DND-41 (cell line): ENCODE measurements around the gene MACROD2.

Source experiments
- ATAC-seq: fragments of 200-7000 bp; cut with Tn5 transposase; 3 replicates; pipeline ENCODE4 v1.9.1; 2021; ENCODE audit warnings: low read depth; ENCODE audit not compliant: insufficient read depth
- DNase-seq: peaks from one replicate; pipeline ENCODE4 v3.0.0-alpha.2; 2020
- H2AFZ ChIP-seq: 2 replicates; pipeline ENCODE4 v1.6.0; 2012; ENCODE audit warnings: low read depth, low read length
- H3K27ac ChIP-seq: 2 replicates; pipeline ENCODE4 v1.5.1; 2012; ENCODE audit warnings: low read length, inconsistent platforms
- H3K27me3 ChIP-seq: fragments of 200-600 bp; sonication (generic); 2 replicates; pipeline ENCODE4 v1.6.0; 2012; ENCODE audit warnings: low read length, mild to moderate bottlenecking, inconsistent platforms; ENCODE audit not compliant: insufficient read depth, poor library complexity
- H3K36me3 ChIP-seq: 2 replicates; pipeline ENCODE4 v1.5.1; 2012; ENCODE audit warnings: low read length, inconsistent platforms; ENCODE audit not compliant: insufficient read depth
- H3K4me1 ChIP-seq: 2 replicates; pipeline ENCODE4 v1.5.1; 2012; ENCODE audit warnings: mild to moderate bottlenecking, low read length; ENCODE audit not compliant: insufficient read depth
- H3K4me2 ChIP-seq: 2 replicates; pipeline ENCODE4 v1.6.0; 2012; ENCODE audit warnings: mild to moderate bottlenecking, moderate library complexity, low read length, inconsistent platforms; ENCODE audit not compliant: insufficient read depth
- H3K4me3 ChIP-seq, 2 experiments: fragments of 200-600 bp in 1 of 2; shearing (Covaris generic) in 1 of 2; 2 replicates each; pipeline ENCODE4 v1.5.1; 2012 to 2016; ENCODE audit warnings: inconsistent platforms in 2 of 2, low read length in 2 of 2, mild to moderate bottlenecking in 2 of 2, low read depth in 1 of 2, moderate library complexity in 1 of 2
- H3K79me2 ChIP-seq: 2 replicates; pipeline ENCODE4 v1.6.0; 2012; ENCODE audit warnings: low read length, inconsistent platforms; ENCODE audit not compliant: insufficient read depth
- H3K9ac ChIP-seq: 2 replicates; pipeline ENCODE4 v1.6.0; 2012; ENCODE audit warnings: low read depth, mild to moderate bottlenecking, inconsistent platforms, low read length, moderate library complexity
- H3K9me3 ChIP-seq: 2 replicates; pipeline ENCODE4 v1.5.1; 2012; ENCODE audit warnings: low read length, moderate library complexity, mild to moderate bottlenecking, inconsistent platforms; ENCODE audit not compliant: insufficient read depth, severe bottlenecking
- H4K20me1 ChIP-seq: 2 replicates; pipeline ENCODE4 v1.6.0; 2012; ENCODE audit warnings: low read length; ENCODE audit not compliant: insufficient read depth
- CTCF ChIP-seq: IDR thresholded peaks from 2 replicates; pipeline ENCODE4 v1.5.1; 2012; ENCODE audit warnings: borderline replicate concordance, low read length, moderate library complexity, mild to moderate bottlenecking; ENCODE audit not compliant: poor library complexity, severe bottlenecking; ENCODE audit errors: extremely low read depth
- EZH2 ChIP-seq: IDR thresholded peaks from 3 replicates; pipeline ENCODE4 v1.6.1; 2012; ENCODE audit warnings: borderline replicate concordance, low read depth, mild to moderate bottlenecking, moderate library complexity, low read length, inconsistent platforms; ENCODE audit not compliant: severe bottlenecking

The MACROD2 gene

GRCh38 chr20:15799871-15800270, 1804.6 kb downstream of the MACROD2 start:
- ATAC-seq: no peak
- TF ChIP-seq EZH2: no peak
- no peak for TF ChIP-seq CTCF
- H3K4me2 ChIP-seq: no peak overlapping the region

GRCh38 chr20:15802020-15802419, 1806.7 kb downstream of the MACROD2 start:
- Histone ChIP-seq H2AFZ (no peak overlapping the region), H3K9ac (no peak overlapping the region), H3K4me1 (no peaks in the 10 kb centered on the region), H3K36me3 (no peaks in the 10 kb centered on the region), H3K9me3 (no peaks in the 10 kb centered on the region), H3K27me3 (no peaks in the 10 kb centered on the region), H3K27ac (no peak overlapping the region), H3K4me3 (no peak overlapping the region), H3K79me2 (no peaks in the 10 kb centered on the region), H3K4me2 (no peak overlapping the region), H4K20me1 (no peaks in the 10 kb centered on the region)
- TF ChIP-seq CTCF (no peak), EZH2 (no peak)
- no peak for ATAC-seq
- DNase-seq: no peak

More at GRCh38 chr20:15799871-15800270, 1804.6 kb downstream of the MACROD2 start:
- no peaks in the 10 kb centered on the region for H3K36me3 ChIP-seq
- no peaks in the 10 kb centered on the region for H3K4me1 ChIP-seq
- no peaks in the 10 kb centered on the region for H3K27me3 ChIP-seq
- H3K79me2 ChIP-seq: no peaks in the 10 kb centered on the region
- DNase-seq: no peak
- no peak overlapping the region for H3K9ac ChIP-seq
- H4K20me1 ChIP-seq: no peaks in the 10 kb centered on the region
- H3K27ac ChIP-seq: no peak overlapping the region
- no peak overlapping the region for H3K4me3 ChIP-seq
- no peak overlapping the region for H2AFZ ChIP-seq
- no peaks in the 10 kb centered on the region for H3K9me3 ChIP-seq

GRCh38 chr20:15805154-15805553, 1809.8 kb downstream of the MACROD2 start:
- Histone ChIP-seq H3K9me3 (no peaks in the 10 kb centered on the region), H3K36me3 (no peaks in the 10 kb centered on the region), H3K27ac (no peak overlapping the region), H3K4me1 (no peaks in the 10 kb centered on the region), H3K9ac (no peak overlapping the region), H3K79me2 (no peaks in the 10 kb centered on the region), H2AFZ (no peak overlapping the region), H3K27me3 (no peaks in the 10 kb centered on the region), H3K4me3 (no peak overlapping the region), H4K20me1 (no peaks in the 10 kb centered on the region), H3K4me2 (no peak overlapping the region)
- ATAC-seq (no peak), DNase-seq (no peak)
- TF ChIP-seq EZH2 (no peak), CTCF (no peak)

GRCh38 chr20:15806105-15806504, 1810.8 kb downstream of the MACROD2 start:
- DNase-seq (no peak), ATAC-seq (no peak)
- no peak overlapping the region for H3K9ac ChIP-seq
- TF ChIP-seq CTCF: no peak
- TF ChIP-seq EZH2: no peak
- no peak overlapping the region for H3K4me3 ChIP-seq
- H3K27me3 ChIP-seq: no peaks in the 10 kb centered on the region
- H3K4me1 ChIP-seq: no peaks in the 10 kb centered on the region
- no peaks in the 10 kb centered on the region for H4K20me1 ChIP-seq
- no peaks in the 10 kb centered on the region for H3K79me2 ChIP-seq
- no peak overlapping the region for H3K4me2 ChIP-seq
- H3K9me3 ChIP-seq: no peaks in the 10 kb centered on the region
- H3K36me3 ChIP-seq: no peaks in the 10 kb centered on the region
- H2AFZ ChIP-seq: no peak overlapping the region
- H3K27ac ChIP-seq: no peak overlapping the region
